Bone marrow (tissue), 2 donors: ENCODE data around the gene SRD5A1.
"Not testable (repeated sequence)": the region's sequence is repeated elsewhere in the genome, so short reads cannot be mapped to it uniquely, and the experiment has no call there.

Source experiments
- DNase-seq, 2 donors: peaks; one replicate each; lab custom pipeline; 2025; lab: John Stamatoyannopoulos, UW

Gene SRD5A1

GRCh38 chr5:6644794-6645241, 11.6 kb downstream of the SRD5A1 start:
- no peak for DNase-seq

DNA sequence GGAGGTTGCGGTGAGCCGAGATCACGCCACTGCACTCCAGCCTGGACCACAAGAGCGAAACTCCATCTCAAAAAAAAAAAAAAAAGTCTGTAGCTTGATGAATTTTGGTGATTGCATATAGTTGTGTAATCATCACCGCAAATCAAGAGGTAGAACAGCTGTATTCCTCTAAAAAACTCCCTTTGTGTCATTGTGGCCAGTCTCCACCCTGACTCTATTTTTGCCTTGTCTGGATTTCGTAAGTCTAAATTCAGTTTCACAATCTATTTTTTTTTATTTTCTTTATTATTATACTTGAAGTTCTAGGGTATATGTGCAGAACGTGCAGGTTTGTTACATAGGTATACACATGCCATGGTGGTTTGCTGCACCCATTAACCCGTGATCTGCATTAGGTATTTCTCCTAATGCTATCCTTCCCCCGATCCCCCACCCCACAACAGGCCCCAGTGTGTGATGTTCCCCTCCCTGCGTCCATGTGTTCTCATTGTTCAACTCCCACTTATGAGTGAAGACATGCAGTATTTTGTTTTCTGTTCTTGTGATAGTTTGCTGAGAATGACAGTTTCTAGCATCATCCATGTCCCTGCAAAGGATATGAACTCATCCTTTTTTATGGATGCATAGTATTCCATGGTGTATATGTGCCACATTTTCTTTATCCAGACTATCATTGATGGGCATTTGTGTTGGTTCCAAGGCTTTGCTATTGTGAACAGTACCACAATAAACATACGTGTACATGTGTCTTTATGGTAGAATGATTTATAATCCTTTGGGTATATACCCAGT, 12.5 kb downstream of the SRD5A1 start:
- DNase-seq = not testable (repeated sequence)

- DNase-seq = no peak
These were observed 15.9 kb downstream of the SRD5A1 start for GRCh38 chr5:6649186-6649585.

GRCh38 chr5:6649681-6650080, 16.4 kb downstream of the SRD5A1 start:
- DNase-seq = no peak

DNA sequence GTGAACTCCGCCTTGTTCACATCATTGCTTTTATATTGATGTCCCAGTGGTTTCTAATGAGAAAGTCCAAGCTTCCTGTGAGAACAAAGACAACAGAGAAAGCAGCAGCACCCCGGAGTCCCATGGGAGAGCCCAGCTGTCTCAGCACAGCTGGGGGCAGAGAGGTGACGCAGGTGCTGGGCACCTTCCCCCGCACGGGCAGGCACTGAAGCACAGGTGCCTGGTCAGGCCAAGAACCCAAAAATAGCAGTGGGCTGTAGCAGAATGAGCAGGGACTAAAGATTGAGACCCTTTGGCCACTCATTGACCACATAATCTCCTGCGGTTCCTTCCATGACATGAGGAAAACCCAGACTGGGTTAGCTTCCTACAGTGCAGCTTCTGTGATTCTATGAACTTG, 18.8 kb downstream of the SRD5A1 start:
- no peak for DNase-seq

DNA sequence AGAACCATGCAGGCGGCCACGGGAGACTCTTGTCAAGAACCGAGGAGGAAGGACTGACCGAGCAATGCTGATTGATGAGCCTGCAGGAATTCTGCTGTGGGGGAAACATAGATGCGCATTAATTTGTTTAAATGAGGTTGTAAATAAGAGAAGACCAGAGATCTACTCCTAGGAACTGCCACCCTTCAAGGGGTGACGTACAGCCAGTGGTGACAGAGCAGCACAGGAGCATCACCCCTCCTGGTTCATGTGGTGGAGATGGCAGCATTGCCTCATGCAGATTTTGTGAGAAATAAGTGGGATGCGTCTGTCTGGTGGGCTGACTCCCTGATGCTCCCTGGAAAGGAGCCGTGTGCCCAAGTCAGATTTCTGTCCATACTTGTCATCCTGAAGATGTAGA, 22.2 kb downstream of the SRD5A1 start:
- no peak for DNase-seq

DNA sequence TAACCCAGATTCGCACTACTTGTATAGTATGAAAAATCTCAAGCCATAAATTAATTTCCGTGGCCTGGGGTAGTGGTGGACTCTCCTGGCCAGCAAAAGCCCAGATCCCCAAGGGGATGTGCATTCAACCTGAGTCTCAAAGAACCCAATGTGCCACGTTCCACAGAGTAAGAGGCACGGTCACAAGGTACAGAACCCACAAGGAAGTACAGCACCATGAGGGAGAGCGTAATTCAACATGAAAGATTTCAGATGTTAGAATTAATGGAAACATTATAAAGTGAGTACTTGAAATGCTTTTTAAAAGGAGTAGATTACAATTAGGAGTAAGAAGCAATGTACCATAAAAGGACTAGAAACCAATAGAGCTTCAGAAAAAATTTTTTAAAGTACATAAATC, 23.4 kb downstream of the SRD5A1 start:
- DNase-seq = no peak

DNA sequence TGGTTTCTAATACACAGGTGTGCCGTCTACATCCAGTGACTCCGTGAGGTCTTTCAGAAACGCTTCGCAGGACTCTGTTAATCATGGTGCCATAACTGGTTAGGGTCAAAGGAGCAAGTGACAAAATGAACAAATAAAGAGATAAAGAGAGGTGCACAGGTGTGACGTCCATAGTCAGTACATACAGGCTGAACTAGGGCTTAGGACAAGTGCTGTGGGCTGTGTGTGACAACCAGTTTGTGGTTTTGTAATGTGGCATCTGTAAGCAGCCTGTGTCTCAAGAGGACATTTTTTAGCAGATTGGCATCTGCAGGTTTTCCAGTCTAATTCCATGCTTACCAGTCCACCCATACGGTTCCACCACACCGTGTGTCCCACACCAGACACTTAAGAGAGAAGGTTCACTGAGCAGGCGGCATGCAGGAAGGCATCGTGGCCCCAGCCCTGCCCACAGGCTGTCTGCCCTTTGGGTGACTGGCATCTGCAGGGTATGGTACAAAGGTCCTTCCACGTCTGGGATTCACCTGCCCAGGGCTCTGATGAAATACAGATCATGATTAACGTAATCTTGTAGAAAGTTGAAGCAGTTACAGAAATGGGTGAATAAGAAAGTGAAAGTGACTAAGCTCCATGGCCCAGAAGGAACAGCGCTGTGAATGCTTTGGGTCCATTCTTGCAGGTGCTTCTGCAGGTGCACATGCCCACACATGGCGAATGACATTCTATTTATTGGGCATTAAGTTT, 26.9 kb downstream of the SRD5A1 start:
- DNase-seq = no peak

DNA sequence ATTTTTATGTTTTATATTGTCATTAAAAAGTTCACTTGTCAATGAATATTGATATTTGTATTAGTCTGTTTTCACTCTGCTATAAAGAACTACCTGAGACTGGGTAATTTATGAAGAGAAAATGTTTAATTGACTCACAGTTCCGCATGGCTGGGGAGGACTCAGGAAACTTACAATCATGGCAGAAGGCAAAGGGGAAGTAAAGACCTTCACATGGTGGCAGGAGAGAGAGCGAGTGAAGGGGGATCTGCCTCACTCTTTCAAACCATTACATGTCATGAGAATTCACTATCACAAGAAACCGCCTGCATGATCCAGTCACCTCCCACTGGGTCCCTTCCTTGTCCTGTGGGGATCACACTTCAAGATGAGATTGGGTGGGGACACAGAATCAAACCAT, 27.4 kb downstream of the SRD5A1 start:
- no peak for DNase-seq

DNA sequence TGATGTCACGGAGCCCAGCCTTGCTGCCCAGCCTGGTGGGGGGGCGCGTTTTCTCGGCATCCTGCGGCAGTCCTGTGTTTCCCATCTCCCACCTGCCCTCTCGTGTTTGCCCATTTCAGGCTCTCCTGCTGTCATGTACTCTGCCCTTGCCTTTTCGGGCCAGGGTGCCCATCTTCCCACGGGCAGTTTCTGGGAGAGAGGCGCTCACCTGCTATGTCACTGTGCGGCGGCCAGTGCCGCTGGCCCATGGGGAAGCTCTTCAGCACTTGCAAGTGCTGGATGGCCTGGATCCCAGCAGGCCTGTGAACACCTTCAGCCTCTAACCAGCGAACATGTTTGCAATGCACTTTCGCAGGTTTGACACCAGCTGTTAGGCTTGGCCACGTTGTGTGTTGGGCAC, 33.5 kb downstream of the SRD5A1 start:
- no peak for DNase-seq

- DNase-seq = no peak
These were observed 34.4 kb downstream of the SRD5A1 start for GRCh38 chr5:6667648-6668047.

GRCh38 chr5:6668717-6669116, 35.5 kb downstream of the SRD5A1 start:
- not testable (repeated sequence) for DNase-seq

DNA sequence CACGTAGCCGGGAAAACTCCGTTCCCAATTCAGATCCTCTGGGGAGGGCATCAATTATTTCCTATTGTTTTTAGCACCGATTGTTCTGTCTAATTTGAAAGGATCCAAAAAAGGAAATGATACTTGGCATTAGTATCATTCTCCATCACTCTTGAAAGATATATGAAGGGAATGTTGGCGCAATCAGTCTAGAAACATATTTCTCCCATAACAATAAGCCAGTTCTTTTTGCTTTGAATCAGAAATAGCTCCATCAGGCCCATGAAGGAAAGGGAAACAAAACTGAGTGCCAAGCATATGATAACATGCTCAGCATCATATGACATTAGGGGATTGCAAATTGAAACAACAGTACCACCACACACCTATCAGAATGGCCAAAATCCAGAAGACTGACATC, 39.8 kb downstream of the SRD5A1 start:
- DNase-seq = no peak

- no peak for DNase-seq
These were observed 40.7 kb downstream of the SRD5A1 start for GRCh38 chr5:6673963-6674362.

GRCh38 chr5:6674421-6674820, 41.2 kb downstream of the SRD5A1 start:
- no peak for DNase-seq

DNA sequence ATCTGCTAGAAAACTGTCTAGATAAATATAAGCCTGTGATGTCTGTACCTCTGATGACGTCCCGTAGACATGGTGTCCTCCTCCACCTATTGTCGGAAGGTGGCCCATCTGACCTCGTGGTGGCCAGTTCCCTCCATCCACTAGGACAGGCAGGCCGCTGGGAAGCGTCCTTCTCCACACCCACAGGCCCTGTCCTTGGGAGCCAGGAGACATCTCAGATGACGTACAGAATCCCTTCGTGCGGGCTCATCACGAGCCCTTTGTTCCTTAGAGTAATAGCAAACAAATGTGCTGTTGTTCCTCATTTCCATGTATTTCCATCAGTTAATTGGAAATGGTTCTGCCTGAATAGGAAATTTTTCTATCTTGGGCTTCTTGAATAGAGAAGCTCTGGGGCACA, 41.6 kb downstream of the SRD5A1 start:
- no peak for DNase-seq

DNA sequence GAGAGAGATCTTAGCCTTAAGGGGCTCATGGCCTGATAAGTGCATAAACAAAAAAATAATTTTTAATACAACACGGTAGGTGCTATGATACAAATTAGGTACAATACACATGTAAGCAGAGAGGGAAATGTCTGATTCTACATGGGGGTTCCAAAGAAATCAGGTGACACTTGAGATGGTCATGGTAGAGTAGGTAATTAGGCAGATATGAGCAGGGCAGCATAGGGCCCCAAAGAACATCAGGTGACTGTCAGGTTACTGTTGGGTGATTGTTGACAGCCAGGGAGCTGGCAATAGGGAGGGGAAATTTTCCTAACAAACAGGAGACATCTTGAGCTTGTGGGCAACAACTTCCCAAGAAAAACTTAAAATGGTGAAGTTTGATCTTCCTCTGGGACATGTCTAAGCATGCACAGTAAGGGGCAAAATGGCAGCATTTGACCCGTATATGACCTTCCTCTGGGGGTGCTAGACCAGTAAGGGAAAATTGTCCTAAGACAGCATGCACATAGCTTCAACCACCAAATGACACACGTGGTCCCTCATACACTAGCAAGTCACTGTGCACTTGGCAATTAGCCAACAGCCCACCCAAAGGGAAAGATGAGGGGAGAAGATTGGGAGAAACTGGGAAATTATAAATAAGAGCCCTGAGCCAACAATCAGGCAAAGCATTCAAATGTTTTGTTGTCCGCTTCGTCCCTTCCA, 42.7 kb downstream of the SRD5A1 start:
- no peak for DNase-seq

- DNase-seq = no peak
These were observed 43.5 kb downstream of the SRD5A1 start for GRCh38 chr5:6676702-6677101.

- DNase-seq = no peak
These were observed 45.1 kb downstream of the SRD5A1 start for GRCh38 chr5:6678385-6678784.

- DNase-seq = no peak
These were observed 47.7 kb downstream of the SRD5A1 start for GRCh38 chr5:6680922-6681321.

GRCh38 chr5:6681682-6682081, 48.4 kb downstream of the SRD5A1 start:
- no peak for DNase-seq

GRCh38 chr5:6682239-6682638, 49.0 kb downstream of the SRD5A1 start:
- no peak for DNase-seq

DNA sequence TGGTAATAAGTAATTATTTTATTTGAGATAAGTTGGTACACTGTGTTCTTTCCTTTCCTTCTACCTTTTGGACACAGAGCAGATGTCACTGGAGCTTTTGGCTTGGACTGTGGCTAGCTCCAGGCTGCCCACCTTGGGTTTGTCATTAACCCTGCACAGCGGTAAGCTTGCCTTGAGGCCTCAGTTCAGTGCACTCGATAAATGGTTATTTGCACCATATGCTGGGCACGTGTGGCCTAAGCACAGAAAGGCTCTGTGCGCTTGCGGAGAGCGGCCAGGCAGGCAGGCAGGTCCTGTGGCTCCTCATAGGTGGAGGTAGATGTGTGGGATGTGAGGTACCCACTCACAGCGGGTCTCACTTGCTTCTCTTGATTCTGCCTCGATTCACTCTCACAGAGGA, 50.0 kb downstream of the SRD5A1 start:
- DNase-seq = no peak
